H1 (cell line): ENCODE results near the gene USP13. TPM values are rescaled to one million over a fixed set of nuclear protein-coding genes. Genes with fewer than 3 reads are reported as not detected.

Source experiments
- CTCF ChIA-PET: fragments of 300-600 bp; sonication (Branson Sonifier 250); formaldehyde crosslinking; loops from one replicate; lab custom pipeline; 2021; ENCODE audit not compliant: partially characterized antibody; lab: Charles Lee
- POLR2A ChIA-PET: fragments of 300-600 bp; sonication (Branson Sonifier 250); formaldehyde crosslinking; loops from one replicate; lab custom pipeline; 2021; ENCODE audit warnings: inconsistent platforms; ENCODE audit not compliant: partially characterized antibody; lab: Charles Lee
- DNase-seq, 2 experiments: peaks; one replicate each; pipeline versions ENCODE4 v3.0.0 to v3.0.0-alpha.2; 2010 to 2022; ENCODE audit warnings: low spot score in 2 of 2, low read depth in 1 of 2, mixed read lengths in 1 of 2
- FAIRE-seq: peaks from 2 replicates; lab custom pipeline; 2011; peaks lifted over from hg19 to GRCh38; lab: Jason Lieb, UNC
- H2AFZ ChIP-seq: 2 replicates; pipeline ENCODE4 v1.8.1; 2012; ENCODE audit warnings: low read length, inconsistent platforms
- H2AK5ac ChIP-seq: 2 replicates; pipeline ENCODE4 v1.6.1; 2013; ENCODE audit warnings: low read depth, low read length
- H2BK120ac ChIP-seq: replicated peaks from 2 replicates; pipeline ENCODE3; 2013; ENCODE audit warnings: low read depth, low read length, inconsistent platforms
- H2BK12ac ChIP-seq: 2 replicates; pipeline ENCODE4 v1.6.1; 2013; ENCODE audit warnings: low read depth, low read length
- H2BK15ac ChIP-seq: 2 replicates; pipeline ENCODE4 v1.6.1; 2013; ENCODE audit warnings: low read length
- H2BK20ac ChIP-seq: 2 replicates; pipeline ENCODE4 v1.6.1; 2013; ENCODE audit warnings: low read length
- H2BK5ac ChIP-seq: 2 replicates; pipeline ENCODE4 v1.6.1; 2013; ENCODE audit warnings: low read depth, low read length
- H3K14ac ChIP-seq: 2 replicates; pipeline ENCODE4 v1.6.1; 2013; ENCODE audit warnings: inconsistent platforms; ENCODE audit not compliant: insufficient read length
- H3K18ac ChIP-seq: 2 replicates; pipeline ENCODE4 v1.6.1; 2013; ENCODE audit warnings: low read length; ENCODE audit errors: extremely low read depth
- H3K23ac ChIP-seq: 2 replicates; pipeline ENCODE4 v1.6.1; 2013; ENCODE audit warnings: inconsistent platforms; ENCODE audit not compliant: insufficient read length
- H3K23me2 ChIP-seq: 2 replicates; pipeline ENCODE4 v1.6.1; 2013; ENCODE audit warnings: low read depth, low read length
- H3K27ac ChIP-seq: 2 replicates; pipeline ENCODE4 v1.6.1; 2011; ENCODE audit warnings: low read depth, low read length, inconsistent platforms
- H3K27me3 ChIP-seq, 4 experiments: replicated peaks in 1 of 4; 1 replicate in 1 of 4; 2 replicates in 3 of 4; pipeline versions ENCODE4 v1.6.1 to v1.8.1; 2011 to 2013; ENCODE audit warnings: low read length in 3 of 4, mild to moderate bottlenecking in 3 of 4, inconsistent platforms in 2 of 4, mixed read lengths in 2 of 4, moderate library complexity in 1 of 4; ENCODE audit not compliant: control insufficient read depth in 3 of 4, insufficient read depth in 3 of 4; ENCODE audit errors: extremely low read depth in 1 of 4
- H3K36me3 ChIP-seq, 4 experiments: 2 replicates each; pipeline versions ENCODE4 v1.6.1 to v1.8.1; 2011 to 2013; ENCODE audit warnings: mild to moderate bottlenecking in 4 of 4, low read length in 3 of 4, moderate library complexity in 2 of 4, control low read depth in 1 of 4, inconsistent platforms in 1 of 4; ENCODE audit not compliant: insufficient read depth in 4 of 4, control insufficient read depth in 2 of 4
- H3K4ac ChIP-seq: replicated peaks from 2 replicates; pipeline ENCODE3; 2013; ENCODE audit warnings: low read length, low read depth, mixed read lengths, inconsistent platforms; ENCODE audit not compliant: insufficient read length
- H3K4me1 ChIP-seq, 4 experiments: replicated peaks in 1 of 4; 1 replicate in 1 of 4; 2 replicates in 3 of 4; pipeline versions ENCODE4 v1.6.1 to v1.8.1; 2011 to 2013; ENCODE audit warnings: low read length in 3 of 4, inconsistent platforms in 2 of 4, mixed read lengths in 1 of 4; ENCODE audit not compliant: insufficient read depth in 4 of 4, control insufficient read depth in 3 of 4
- H3K4me2 ChIP-seq, 2 experiments: 2 replicates each; pipeline versions ENCODE4 v1.6.1 to v1.8.1; 2011 to 2013; ENCODE audit warnings: low read depth in 2 of 2, low read length in 2 of 2, control low read depth in 1 of 2, inconsistent platforms in 1 of 2, mild to moderate bottlenecking in 1 of 2; ENCODE audit not compliant: insufficient read depth in 1 of 2
- H3K4me3 ChIP-seq, 4 experiments: fragments of 200-600, 300-600 bp in 1 of 4; sonication (generic), shearing (Covaris generic), sonication (Bioruptor Twin) in 1 of 4; 2 replicates each; pipeline versions ENCODE4 v1.5.1 to v1.8.1; 2011 to 2016; ENCODE audit warnings: low read length in 4 of 4, low read depth in 3 of 4, control low read depth in 2 of 4, inconsistent platforms in 2 of 4, mild to moderate bottlenecking in 2 of 4, mixed read lengths in 1 of 4, moderate library complexity in 1 of 4; ENCODE audit not compliant: insufficient read depth in 2 of 4; ENCODE audit errors: extremely low read depth in 1 of 4
- H3K56ac ChIP-seq: replicated peaks from 2 replicates; pipeline ENCODE3; 2013; ENCODE audit warnings: low read depth, mild to moderate bottlenecking, mixed read lengths, low read length, inconsistent platforms; ENCODE audit not compliant: insufficient read length
- H3K79me1 ChIP-seq: 2 replicates; pipeline ENCODE4 v1.6.1; 2013; ENCODE audit warnings: low read depth, low read length, control low read depth
- H3K79me2 ChIP-seq, 2 experiments: 2 replicates each; pipeline versions ENCODE4 v1.6.1 to v1.8.1; 2012 to 2013; ENCODE audit warnings: low read length in 2 of 2, mild to moderate bottlenecking in 2 of 2, inconsistent platforms in 1 of 2; ENCODE audit not compliant: insufficient read depth in 2 of 2, control insufficient read depth in 1 of 2
- H3K9ac ChIP-seq, 4 experiments: replicated peaks in 1 of 4; 1 replicate in 1 of 4; 2 replicates in 3 of 4; pipeline versions ENCODE4 v1.6.1 to v1.8.1; 2011 to 2013; ENCODE audit warnings: low read depth in 3 of 4, low read length in 3 of 4, control low read depth in 2 of 4, mild to moderate bottlenecking in 2 of 4, moderate library complexity in 2 of 4, inconsistent platforms in 1 of 4; ENCODE audit errors: extremely low read depth in 1 of 4
- H3K9me3 ChIP-seq, 2 experiments: 2 replicates each; pipeline versions ENCODE4 v1.6.1 to v1.8.1; 2012 to 2013; ENCODE audit warnings: mild to moderate bottlenecking in 2 of 2, moderate library complexity in 2 of 2, control low read depth in 1 of 2, inconsistent platforms in 1 of 2, low read depth in 1 of 2, low read length in 1 of 2, mixed read lengths in 1 of 2; ENCODE audit not compliant: insufficient read depth in 2 of 2
- H4K20me1 ChIP-seq, 2 experiments: replicated peaks in 1 of 2; 2 replicates each; pipeline versions ENCODE3 to v1.8.1; 2011 to 2013; ENCODE audit warnings: inconsistent platforms in 2 of 2, low read length in 2 of 2, mild to moderate bottlenecking in 1 of 2; ENCODE audit not compliant: insufficient read depth in 2 of 2, control insufficient read depth in 1 of 2
- H4K5ac ChIP-seq: 2 replicates; pipeline ENCODE4 v1.6.1; 2013; ENCODE audit warnings: low read length, low read depth, mixed read lengths, inconsistent platforms; ENCODE audit not compliant: insufficient read length
- H4K8ac ChIP-seq: 2 replicates; pipeline ENCODE4 v1.8.0; 2013; ENCODE audit warnings: mild to moderate bottlenecking, moderate library complexity, low read length, inconsistent platforms; ENCODE audit not compliant: insufficient read depth; ENCODE audit errors: extremely low read depth
- H4K91ac ChIP-seq: replicated peaks from 2 replicates; pipeline ENCODE3; 2013; ENCODE audit warnings: low read length, mixed read lengths, inconsistent platforms; ENCODE audit not compliant: insufficient read length
- KDM4A ChIP-seq: IDR thresholded peaks from one replicate; pipeline ENCODE4 v1.7.1; 2012; ENCODE audit warnings: low read depth, mild to moderate bottlenecking, moderate library complexity, low read length, inconsistent platforms; ENCODE audit not compliant: severe bottlenecking
- SP1 ChIP-seq: IDR thresholded peaks from 2 replicates; pipeline ENCODE4 v1.6.1; 2011; ENCODE audit warnings: low read depth, low read length
- WGBS, 2 experiments: shearing (Covaris generic) in 1 of 2; methylation state at CpG; one replicate each; pipeline versions ENCODE4 v1.1.6 to v1.1.7; 2013 to 2015; ENCODE audit warnings: low lambda C conversion rate in 2 of 2, mixed read lengths in 2 of 2, inconsistent platforms in 1 of 2, low coverage in 1 of 2, missing lambda C conversion rate in 1 of 2; ENCODE audit not compliant: insufficient replicate concordance in 2 of 2, insufficient coverage in 1 of 2, insufficient read length in 1 of 2; ENCODE audit errors: extremely low coverage in 1 of 2, missing lambda C conversion rate in 1 of 2; 5-methylcytosine and 5-hydroxymethylcytosine counted together
- polyA plus RNA-seq, 7 experiments: library from polyadenylated mRNA; depleted of rRNA in 3 of 7; stranded (reverse) in 5 of 7; unstranded in 2 of 7; fragments of >200 nt in 5 of 7; fragments of 200-250 nt in 2 of 7; gene quantifications; 1 replicate in 5 of 7; 2 replicates in 1 of 7; 4 replicates in 1 of 7; pipeline versions ENCODE4 v1.2.1 to v1.2.3, GENCODE V29; 2011 to 2013; ENCODE audit warnings: missing spikeins in 2 of 7, mixed read lengths in 2 of 7
- total RNA-seq: library from RNA; stranded (reverse); fragmentation: NEBNext Ultra II Directional; extraction: Animal tissue kit (Norgen Biotek cat#: 25700); gene quantifications from 2 replicates; pipeline ENCODE4 v1.2.1, GENCODE V29; 2021

USP13 gene
- total and polyA plus RNA-seq, 2 of the 8 experiments (the other 6 are each of a cell fraction or from before 2014, with no cell fraction given): 7.9 to 25.9 TPM

GRCh38 chr3:179731544-179731943, 78.7 kb downstream of the USP13 start:
- H3K27me3 ChIP-seq: no peaks in the 10 kb centered on the region
- no peak overlapping the region for H3K4me2 ChIP-seq
- H3K56ac ChIP-seq: no peak overlapping the region
- H2BK5ac ChIP-seq: no peak overlapping the region
- H3K23ac ChIP-seq: no peak overlapping the region
- no peaks in the 10 kb centered on the region for H3K79me2 ChIP-seq
- no peak overlapping the region for H3K14ac ChIP-seq
- H4K91ac ChIP-seq: no peak overlapping the region
- H2BK15ac ChIP-seq: no peak overlapping the region
- no peaks in the 10 kb centered on the region for H3K9me3 ChIP-seq
- no peak for DNase-seq
- H4K20me1 ChIP-seq: peaks cover 0 to 1% of the 10 kb centered on the region in 2 experiments
- H3K23me2 ChIP-seq: no peaks in the 10 kb centered on the region
- H2BK12ac ChIP-seq: no peak overlapping the region
- no peak for FAIRE-seq
- H3K18ac ChIP-seq: no peak overlapping the region
- no peak overlapping the region for H4K5ac ChIP-seq
- H2AFZ ChIP-seq: no peak overlapping the region
- no peaks in the 10 kb centered on the region; the same call in 1 of the 2 replicates for H3K79me1 ChIP-seq
- no peak overlapping the region for H2BK120ac ChIP-seq
- peaks cover 0 to 15% (median 8%) of the 10 kb centered on the region in 4 experiments; a peak in 6 of 8 replicates for H3K36me3 ChIP-seq
- no peaks in the 10 kb centered on the region for H3K4me1 ChIP-seq
- H3K4me3 ChIP-seq: no peak overlapping the region
- no peak overlapping the region for H3K27ac ChIP-seq
- ChIA-PET POLR2A (no interaction called here), CTCF (interaction anchor here (1.4 to 1.9 kb wide), 3 partner anchors 8 to 19 kb away, joined by 3 to 6 read pairs (median 4); no protein-coding TSS in a partner anchor)
- TF ChIP-seq SP1: no peak
- TF ChIP-seq KDM4A: no peak
- no peak overlapping the region for H3K9ac ChIP-seq
- no peak overlapping the region for H4K8ac ChIP-seq
- WGBS, 2 experiments: 95% methylated on average over 9 of the region's 9 CpGs; no CpG with 5 or more reads in 1 of the 2 experiments
- H3K4ac ChIP-seq: no peak overlapping the region
- no peak overlapping the region for H2BK20ac ChIP-seq
- H2AK5ac ChIP-seq: no peak overlapping the region
